ENCODE measurements around the gene NUDT4.
"Not testable (repeated sequence)": the region's sequence is repeated elsewhere in the genome, so short reads cannot be mapped to it uniquely, and the experiment has no call there.

NUDT4 gene

GRCh38 chr12:93379981-93380361 is 2.2 kb downstream of the NUDT4 start:
- H3K27ac ChIP-seq (ENCODE audit: low read length) = no peak overlapping the region
- H3K27me3 ChIP-seq (ENCODE audit: control insufficient read depth, insufficient read depth, low read length) = no peaks in the 10 kb centered on the region
- H3K36me3 ChIP-seq (ENCODE audit: control insufficient read depth, insufficient read depth, low read length) = no peaks in the 10 kb centered on the region; the same call in 1 of the 2 replicates
- DNase-seq (ENCODE audit: low read depth, low spot score) = no peak
- no peaks in the 10 kb centered on the region for H3K9me3 ChIP-seq (ENCODE audit: control insufficient read depth, insufficient read depth, low read length)
- peaks cover 2% of the 10 kb centered on the region; the same call in 1 of the 2 replicates for H3K4me1 ChIP-seq (ENCODE audit: control insufficient read depth, insufficient read depth, low read length)
- H3K4me3 ChIP-seq (ENCODE audit: low read length) = peak overlapping the region; percentile 14; the same call in 1 of the 2 replicates

DNA sequence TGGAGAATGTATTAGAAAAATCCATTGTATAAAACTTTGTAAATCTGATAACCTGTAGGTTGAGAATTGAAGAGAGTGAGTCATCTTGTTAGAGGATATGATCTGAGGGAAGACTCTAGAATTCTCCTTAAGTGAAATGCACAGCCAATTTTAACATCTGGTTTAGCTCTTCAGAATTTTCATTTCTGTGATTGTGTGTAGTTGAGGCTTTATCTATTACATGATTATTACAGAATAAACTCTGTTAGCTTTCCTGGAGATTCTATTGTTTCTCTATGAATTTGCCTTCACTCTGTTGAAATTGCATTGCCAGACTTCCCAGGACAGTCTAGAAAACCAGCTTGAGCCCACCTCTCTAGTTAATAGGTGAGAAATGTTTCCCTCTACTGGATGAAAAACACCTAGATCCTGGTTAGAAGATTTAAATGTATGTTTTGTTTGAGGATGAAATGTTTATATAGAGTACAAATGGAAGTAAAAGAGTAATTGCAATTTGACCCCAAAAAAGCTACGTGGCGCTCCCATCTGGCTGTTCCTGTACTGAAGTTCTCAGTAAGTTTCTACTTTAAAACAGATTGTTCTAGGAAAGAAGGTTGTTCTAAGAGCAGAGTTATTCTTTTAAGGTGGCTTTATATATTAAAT is 2.9 kb downstream of the NUDT4 start:
- Histone ChIP-seq H3K27ac (ENCODE audit: low read length) (no peak overlapping the region), H3K4me1 (ENCODE audit: control insufficient read depth, insufficient read depth, low read length) (peaks cover 2% of the 10 kb centered on the region; the same call in 1 of the 2 replicates), H3K27me3 (ENCODE audit: control insufficient read depth, insufficient read depth, low read length) (no peaks in the 10 kb centered on the region), H3K36me3 (ENCODE audit: control insufficient read depth, insufficient read depth, low read length) (no peaks in the 10 kb centered on the region; the same call in 1 of the 2 replicates), H3K4me3 (ENCODE audit: low read length) (no peak overlapping the region), H3K9me3 (ENCODE audit: control insufficient read depth, insufficient read depth, low read length) (no peaks in the 10 kb centered on the region)
- no CpG with 5 or more reads among the region's 2 CpGs for WGBS (ENCODE audit: insufficient coverage, insufficient read length)
- DNase-seq (ENCODE audit: low read depth, low spot score) = no peak

GRCh38 chr12:93381161-93381975 is 3.6 kb downstream of the NUDT4 start:
- Histone ChIP-seq H3K4me1 (ENCODE audit: control insufficient read depth, insufficient read depth, low read length) (peaks cover 2% of the 10 kb centered on the region; the same call in 1 of the 2 replicates), H3K27me3 (ENCODE audit: control insufficient read depth, insufficient read depth, low read length) (no peaks in the 10 kb centered on the region), H3K4me3 (ENCODE audit: low read length) (no peak overlapping the region), H3K36me3 (ENCODE audit: control insufficient read depth, insufficient read depth, low read length) (no peaks in the 10 kb centered on the region; the same call in 1 of the 2 replicates), H3K27ac (ENCODE audit: low read length) (no peak overlapping the region), H3K9me3 (ENCODE audit: control insufficient read depth, insufficient read depth, low read length) (no peaks in the 10 kb centered on the region)
- no peak for DNase-seq (ENCODE audit: low read depth, low spot score)
- no CpG with 5 or more reads among the region's 5 CpGs for WGBS (ENCODE audit: insufficient coverage, insufficient read length)

DNA sequence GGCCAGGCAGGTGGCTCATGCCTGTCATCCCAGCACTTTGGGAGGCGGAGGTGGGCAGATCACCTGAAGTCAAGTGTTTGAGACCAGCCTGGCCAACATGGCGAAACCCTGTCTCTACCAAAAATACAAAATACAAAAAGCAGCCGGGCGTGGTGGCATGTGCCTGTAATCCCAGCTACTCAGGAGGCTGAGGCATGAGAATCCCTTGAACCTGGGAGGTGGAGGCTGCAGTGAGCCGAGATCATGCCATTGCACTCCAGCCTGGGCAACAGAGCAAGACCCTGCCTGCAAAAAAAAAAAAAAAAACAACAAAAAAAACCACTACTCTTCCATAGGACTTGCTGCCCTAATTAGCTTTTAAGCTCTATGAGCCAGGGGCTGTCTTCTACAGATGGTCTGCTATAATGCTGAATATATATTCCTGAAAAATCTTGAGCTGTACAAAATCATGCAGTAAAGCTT is 4.3 kb downstream of the NUDT4 start:
- H3K9me3 ChIP-seq (ENCODE audit: control insufficient read depth, insufficient read depth, low read length); H3K27me3 ChIP-seq (ENCODE audit: control insufficient read depth, insufficient read depth, low read length); H3K4me1 ChIP-seq (ENCODE audit: control insufficient read depth, insufficient read depth, low read length); H3K27ac ChIP-seq (ENCODE audit: low read length); H3K36me3 ChIP-seq (ENCODE audit: control insufficient read depth, insufficient read depth, low read length); H3K4me3 ChIP-seq (ENCODE audit: low read length); DNase-seq (ENCODE audit: low read depth, low spot score): not testable (repeated sequence)
- WGBS (ENCODE audit: insufficient coverage, insufficient read length) = no CpG with 5 or more reads among the region's 5 CpGs

DNA sequence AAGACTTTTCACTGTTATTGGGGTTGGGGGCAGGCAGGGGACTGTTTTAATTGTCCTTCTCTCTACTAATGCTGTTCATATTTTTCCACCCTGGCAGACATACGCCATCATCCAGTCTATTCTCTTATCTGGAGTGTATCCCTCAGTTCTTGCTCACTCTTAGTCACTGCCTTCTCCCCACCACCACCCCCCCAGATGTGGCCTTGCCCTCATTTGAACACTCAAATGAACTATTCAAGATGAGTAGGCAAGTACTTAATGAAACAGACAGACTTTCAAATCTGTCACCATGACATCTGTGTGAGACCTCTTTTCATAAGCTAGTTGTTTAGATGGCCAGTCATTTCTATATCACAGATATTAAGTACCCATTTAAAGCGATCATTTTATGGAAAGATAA is 10.1 kb downstream of the NUDT4 start:
- no peak overlapping the region for H3K4me3 ChIP-seq (ENCODE audit: low read length)
- H3K27me3 ChIP-seq (ENCODE audit: control insufficient read depth, insufficient read depth, low read length) = no peaks in the 10 kb centered on the region
- no peak for DNase-seq (ENCODE audit: low read depth, low spot score)
- no peaks in the 10 kb centered on the region for H3K36me3 ChIP-seq (ENCODE audit: control insufficient read depth, insufficient read depth, low read length)
- H3K27ac ChIP-seq (ENCODE audit: low read length) = no peak overlapping the region
- H3K9me3 ChIP-seq (ENCODE audit: control insufficient read depth, insufficient read depth, low read length) = no peaks in the 10 kb centered on the region
- H3K4me1 ChIP-seq (ENCODE audit: control insufficient read depth, insufficient read depth, low read length) = no peaks in the 10 kb centered on the region
- no CpG with 5 or more reads among the region's 2 CpGs for WGBS (ENCODE audit: insufficient coverage, insufficient read length)

- no peaks in the 10 kb centered on the region for H3K4me1 ChIP-seq (ENCODE audit: control insufficient read depth, insufficient read depth, low read length)
- no peak for DNase-seq (ENCODE audit: low read depth, low spot score)
- H3K9me3 ChIP-seq (ENCODE audit: control insufficient read depth, insufficient read depth, low read length) = no peaks in the 10 kb centered on the region
- H3K27me3 ChIP-seq (ENCODE audit: control insufficient read depth, insufficient read depth, low read length) = no peaks in the 10 kb centered on the region
- H3K4me3 ChIP-seq (ENCODE audit: low read length) = no peak overlapping the region
- WGBS (ENCODE audit: insufficient coverage, insufficient read length) = no CpG with 5 or more reads among the region's 5 CpGs
- H3K36me3 ChIP-seq (ENCODE audit: control insufficient read depth, insufficient read depth, low read length) = no peaks in the 10 kb centered on the region
- H3K27ac ChIP-seq (ENCODE audit: low read length) = no peak overlapping the region
Measured at GRCh38 chr12:93390031-93390430, 12.3 kb downstream of the NUDT4 start.

DNA sequence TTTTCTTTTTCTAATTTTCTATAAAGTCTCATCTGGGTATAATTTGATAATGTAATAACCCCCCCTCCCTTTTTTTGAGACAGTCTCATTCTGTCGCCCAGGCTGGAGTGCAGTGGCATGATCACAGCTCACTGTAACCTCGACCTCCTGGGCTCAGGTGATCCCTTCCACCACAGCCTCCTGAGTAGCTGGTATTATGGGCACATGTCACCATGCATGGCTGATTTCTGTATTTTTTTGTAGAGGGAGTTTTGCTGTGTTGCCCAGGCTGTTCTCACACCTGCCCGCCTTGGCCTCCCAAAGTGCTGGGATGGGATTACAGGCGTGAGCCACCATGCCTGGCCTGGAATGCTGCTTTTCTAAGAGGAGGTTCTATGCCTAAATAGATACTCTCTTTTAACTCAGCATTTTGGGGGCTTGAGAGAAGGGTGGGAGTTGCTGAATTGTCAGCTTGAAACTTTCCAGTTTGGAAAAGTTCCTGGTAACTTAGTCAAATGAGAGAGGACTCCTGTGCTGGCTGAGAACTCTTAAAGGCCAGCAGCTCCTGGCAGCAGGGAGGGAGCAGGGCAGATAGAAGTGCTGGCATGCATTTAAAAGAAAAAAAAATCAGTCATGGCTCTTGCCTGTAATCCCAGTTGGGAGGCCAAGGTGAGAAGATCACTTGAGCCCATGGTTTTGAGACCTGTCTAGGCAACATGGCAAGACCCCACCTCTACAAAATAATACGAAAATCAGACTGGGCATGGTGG is 13.0 kb downstream of the NUDT4 start:
- no peaks in the 10 kb centered on the region for H3K36me3 ChIP-seq (ENCODE audit: control insufficient read depth, insufficient read depth, low read length)
- H3K27ac ChIP-seq (ENCODE audit: low read length) = no peak overlapping the region
- no peak for DNase-seq (ENCODE audit: low read depth, low spot score)
- H3K4me1 ChIP-seq (ENCODE audit: control insufficient read depth, insufficient read depth, low read length) = no peaks in the 10 kb centered on the region
- no peaks in the 10 kb centered on the region for H3K27me3 ChIP-seq (ENCODE audit: control insufficient read depth, insufficient read depth, low read length)
- no peak overlapping the region for H3K4me3 ChIP-seq (ENCODE audit: low read length)
- WGBS (ENCODE audit: insufficient coverage, insufficient read length) = no CpG with 5 or more reads among the region's 5 CpGs
- H3K9me3 ChIP-seq (ENCODE audit: control insufficient read depth, insufficient read depth, low read length) = no peaks in the 10 kb centered on the region

DNA sequence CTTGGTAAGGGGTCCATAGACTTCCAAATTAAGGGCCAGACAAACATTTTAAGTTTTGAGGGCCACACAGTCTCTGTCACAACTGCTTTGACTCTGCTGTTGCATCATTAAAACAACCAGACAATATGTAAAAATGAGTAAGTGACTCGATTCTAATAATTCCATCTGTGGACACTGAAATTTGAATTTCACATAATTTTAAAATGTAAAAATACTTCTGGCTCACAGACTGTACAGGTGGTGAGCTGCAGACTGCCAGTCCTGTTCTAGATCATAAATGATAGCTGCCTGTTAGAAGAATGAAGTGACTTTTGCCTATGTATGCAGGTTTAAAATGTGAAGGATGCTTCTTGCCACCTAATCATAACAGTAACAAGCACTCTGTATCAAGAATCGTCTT is 15.7 kb downstream of the NUDT4 start:
- Histone ChIP-seq H3K9me3 (ENCODE audit: control insufficient read depth, insufficient read depth, low read length) (no peaks in the 10 kb centered on the region), H3K36me3 (ENCODE audit: control insufficient read depth, insufficient read depth, low read length) (no peaks in the 10 kb centered on the region), H3K4me3 (ENCODE audit: low read length) (no peak overlapping the region), H3K27ac (ENCODE audit: low read length) (no peak overlapping the region), H3K27me3 (ENCODE audit: control insufficient read depth, insufficient read depth, low read length) (no peaks in the 10 kb centered on the region), H3K4me1 (ENCODE audit: control insufficient read depth, insufficient read depth, low read length) (no peaks in the 10 kb centered on the region)
- no peak for DNase-seq (ENCODE audit: low read depth, low spot score)
- WGBS (ENCODE audit: insufficient coverage, insufficient read length) = no CpG with 5 or more reads among the region's 2 CpGs

GRCh38 chr12:93397412-93397811 is 19.7 kb downstream of the NUDT4 start:
- Histone ChIP-seq H3K4me1 (ENCODE audit: control insufficient read depth, insufficient read depth, low read length) (no peaks in the 10 kb centered on the region), H3K9me3 (ENCODE audit: control insufficient read depth, insufficient read depth, low read length) (no peaks in the 10 kb centered on the region), H3K27me3 (ENCODE audit: control insufficient read depth, insufficient read depth, low read length) (no peaks in the 10 kb centered on the region), H3K36me3 (ENCODE audit: control insufficient read depth, insufficient read depth, low read length) (no peaks in the 10 kb centered on the region), H3K4me3 (ENCODE audit: low read length) (no peak overlapping the region), H3K27ac (ENCODE audit: low read length) (no peak overlapping the region)
- no peak for DNase-seq (ENCODE audit: low read depth, low spot score)
- WGBS (ENCODE audit: insufficient coverage, insufficient read length) = no CpG with 5 or more reads among the region's 12 CpGs

DNA sequence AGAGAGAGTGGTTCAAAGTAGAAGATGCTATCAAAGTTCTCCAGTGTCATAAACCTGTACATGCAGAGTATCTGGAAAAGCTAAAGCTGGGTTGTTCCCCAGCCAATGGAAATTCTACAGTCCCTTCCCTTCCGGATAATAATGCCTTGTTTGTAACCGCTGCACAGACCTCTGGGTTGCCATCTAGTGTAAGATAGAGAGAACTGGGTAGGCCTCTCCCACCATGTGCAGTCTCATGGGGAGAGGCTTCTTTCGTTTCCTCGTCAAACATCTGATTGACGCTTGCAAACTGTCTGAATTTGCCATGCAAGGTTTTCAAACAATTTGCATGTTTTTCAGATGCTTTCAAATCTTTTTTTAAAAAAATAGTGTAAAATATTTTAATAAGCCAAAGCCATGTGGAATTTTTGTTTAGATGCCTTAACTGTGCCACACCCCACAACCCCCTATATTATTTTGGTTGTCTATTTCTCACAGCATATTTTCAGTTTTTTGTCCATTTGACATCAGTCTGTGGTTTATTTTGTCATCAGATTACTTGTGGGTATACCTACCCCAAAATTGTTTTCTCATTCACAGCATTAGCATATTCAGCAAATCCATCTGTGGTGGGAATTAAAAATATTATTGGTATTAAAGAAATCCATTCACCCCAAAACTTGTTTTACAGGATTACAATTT is 21.6 kb downstream of the NUDT4 start:
- H3K36me3 ChIP-seq (ENCODE audit: control insufficient read depth, insufficient read depth, low read length); H3K4me3 ChIP-seq (ENCODE audit: low read length); H3K27me3 ChIP-seq (ENCODE audit: control insufficient read depth, insufficient read depth, low read length); DNase-seq (ENCODE audit: low read depth, low spot score); H3K27ac ChIP-seq (ENCODE audit: low read length); H3K9me3 ChIP-seq (ENCODE audit: control insufficient read depth, insufficient read depth, low read length); H3K4me1 ChIP-seq (ENCODE audit: control insufficient read depth, insufficient read depth, low read length): not testable (repeated sequence)
- WGBS (ENCODE audit: insufficient coverage, insufficient read length) = no CpG with 5 or more reads among the region's 5 CpGs
